Stimulated activated naive B cell treated with anti-CD40 and anti-IgM and Interleukin-4, amounts not matched to agents 10 μg/mL and 1 μg/mL and 100 μg/mL, for 72 hours (primary cell): ENCODE data around the gene DEPDC5.

Source experiments
- ATAC-seq, 2 donors: fragments of 150-1000 bp; cut with Tn5 transposase; replicated peaks; 2 replicates each; pipeline ENCODE4 v1.10.0; 2021; ENCODE audit warnings: moderate library complexity in 1 of 2
- DNase-seq: peaks from one replicate; pipeline ENCODE4 v3.0.0; 2021
- H3K27ac Mint-ChIP-seq: one replicate; pipeline ENCODE4 v1.8.0; 2022; ENCODE audit warnings: mild to moderate bottlenecking, mixed read lengths
- H3K27me3 Mint-ChIP-seq, 2 donors: one replicate each; pipeline ENCODE4 v1.8.0; 2022; ENCODE audit warnings: mixed read lengths in 2 of 2
- H3K36me3 Mint-ChIP-seq, 2 donors: one replicate each; pipeline ENCODE4 v1.8.0; 2022; ENCODE audit warnings: mixed read lengths in 2 of 2, mild to moderate bottlenecking in 1 of 2
- H3K4me1 Mint-ChIP-seq, 2 donors: one replicate each; pipeline ENCODE4 v1.8.0; 2022; ENCODE audit warnings: mixed read lengths in 2 of 2, mild to moderate bottlenecking in 1 of 2
- H3K4me3 Mint-ChIP-seq, 2 donors: one replicate each; pipeline ENCODE4 v1.8.0; 2022; ENCODE audit warnings: mild to moderate bottlenecking in 2 of 2, mixed read lengths in 2 of 2, moderate library complexity in 1 of 2
- H3K9me3 Mint-ChIP-seq, 2 donors: one replicate each; pipeline ENCODE4 v1.8.0; 2022; ENCODE audit warnings: mixed read lengths in 2 of 2, mild to moderate bottlenecking in 1 of 2

The DEPDC5 gene

DNA sequence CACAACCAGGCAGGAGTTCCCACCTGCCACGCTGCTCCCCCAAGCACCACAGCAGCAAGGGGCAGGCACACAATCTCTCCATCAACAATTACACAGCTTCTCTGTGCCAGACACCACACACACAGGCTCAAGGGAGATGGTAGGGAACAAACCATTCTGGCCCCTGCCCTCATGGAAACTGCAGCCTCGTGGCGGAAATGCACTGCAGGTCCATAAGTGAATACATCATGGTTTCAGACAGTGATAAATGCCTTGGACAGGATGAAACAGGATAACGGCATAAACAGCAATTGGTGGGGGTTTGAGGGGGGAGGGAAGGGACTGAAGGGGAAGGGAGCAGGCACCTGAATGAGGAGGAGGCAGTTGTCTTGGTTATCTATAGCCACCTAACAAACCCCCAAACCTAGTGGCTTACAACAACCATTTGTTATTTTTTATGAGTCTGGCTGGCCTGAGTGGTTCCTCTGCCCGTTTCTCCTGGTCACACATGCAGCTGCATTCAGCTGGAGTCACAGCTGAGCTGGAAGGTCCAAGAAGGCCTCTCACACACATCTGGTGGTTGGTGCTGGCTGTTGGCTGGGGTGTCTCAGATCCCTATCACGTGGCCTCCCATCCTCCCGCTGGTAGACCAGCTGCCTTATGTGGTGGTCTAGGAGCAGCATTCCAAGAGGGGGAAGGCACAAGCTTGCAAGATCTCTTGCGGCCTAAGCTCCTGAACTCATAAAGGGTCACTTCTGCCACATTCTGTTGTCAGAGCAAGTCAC is 175.5 kb downstream of the DEPDC5 start:
- DNase-seq (no peak), ATAC-seq (no peak)
- no peaks in the 10 kb centered on the region for H3K36me3 Mint-ChIP-seq
- no peak overlapping the region for H3K27ac Mint-ChIP-seq
- H3K9me3 Mint-ChIP-seq: no peaks in the 10 kb centered on the region
- H3K4me1 Mint-ChIP-seq: peaks cover 0 to 2% of the 10 kb centered on the region in 2 donors
- H3K4me3 Mint-ChIP-seq: no peak overlapping the region
- peaks cover 16 to 20% of the 10 kb centered on the region in 2 donors for H3K27me3 Mint-ChIP-seq

DNA sequence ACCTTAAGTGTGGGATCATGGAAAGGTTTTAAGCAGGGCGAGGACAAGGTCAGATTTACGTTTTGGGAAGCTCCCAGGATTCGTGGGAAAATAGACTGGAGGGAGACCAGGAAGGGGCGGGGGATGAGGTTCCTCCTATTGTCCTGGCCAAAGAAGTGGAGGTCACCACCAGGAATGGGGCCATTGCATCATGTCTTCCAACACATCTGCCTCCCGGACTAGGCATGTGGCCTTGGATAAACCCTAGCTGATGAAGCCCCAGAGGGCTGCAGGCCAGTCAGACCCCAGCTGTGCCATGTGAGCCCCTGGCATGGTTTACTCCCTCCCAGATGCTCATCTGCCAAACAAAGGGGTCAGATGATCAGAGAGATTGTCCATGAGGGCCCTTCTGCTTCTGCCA is 179.0 kb downstream of the DEPDC5 start:
- no peak overlapping the region for H3K27ac Mint-ChIP-seq
- peaks cover 5% of the 10 kb centered on the region in 2 donors for H3K27me3 Mint-ChIP-seq
- no peak for ATAC-seq

DNA sequence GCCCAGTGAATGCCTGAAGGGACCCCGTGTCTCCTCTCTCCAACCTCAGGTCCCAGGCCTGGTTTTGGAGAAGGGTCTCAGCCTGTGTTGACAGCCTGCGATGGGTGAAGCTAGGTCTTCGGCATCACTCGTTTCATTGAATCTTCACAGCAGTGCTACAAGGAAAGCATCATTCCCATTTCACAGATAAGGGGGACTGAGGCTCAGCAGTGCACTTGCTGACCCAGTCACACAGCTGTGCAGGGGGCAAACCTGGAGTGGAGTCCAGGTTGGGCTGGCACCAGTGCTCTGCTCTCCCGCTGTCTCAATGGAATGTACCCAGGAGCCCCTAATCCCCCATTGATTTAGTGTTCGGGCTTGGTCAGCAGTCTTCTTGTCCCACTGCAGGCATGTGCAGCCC is 179.6 kb downstream of the DEPDC5 start:
- Mint-ChIP-seq H3K4me3 (no peak overlapping the region), H3K4me1 (no peaks in the 10 kb centered on the region), H3K27ac (no peak overlapping the region), H3K36me3 (no peaks in the 10 kb centered on the region), H3K27me3 (peaks cover 5% of the 10 kb centered on the region in 2 donors), H3K9me3 (no peaks in the 10 kb centered on the region)
- DNase-seq: no peak
- ATAC-seq: no peak

More for the DNA sequence above, 179.0 kb downstream of the DEPDC5 start:
- no peaks in the 10 kb centered on the region for H3K9me3 Mint-ChIP-seq
- H3K4me3 Mint-ChIP-seq: no peak overlapping the region
- DNase-seq: no peak
- no peaks in the 10 kb centered on the region for H3K4me1 Mint-ChIP-seq
- no peaks in the 10 kb centered on the region for H3K36me3 Mint-ChIP-seq

DNA sequence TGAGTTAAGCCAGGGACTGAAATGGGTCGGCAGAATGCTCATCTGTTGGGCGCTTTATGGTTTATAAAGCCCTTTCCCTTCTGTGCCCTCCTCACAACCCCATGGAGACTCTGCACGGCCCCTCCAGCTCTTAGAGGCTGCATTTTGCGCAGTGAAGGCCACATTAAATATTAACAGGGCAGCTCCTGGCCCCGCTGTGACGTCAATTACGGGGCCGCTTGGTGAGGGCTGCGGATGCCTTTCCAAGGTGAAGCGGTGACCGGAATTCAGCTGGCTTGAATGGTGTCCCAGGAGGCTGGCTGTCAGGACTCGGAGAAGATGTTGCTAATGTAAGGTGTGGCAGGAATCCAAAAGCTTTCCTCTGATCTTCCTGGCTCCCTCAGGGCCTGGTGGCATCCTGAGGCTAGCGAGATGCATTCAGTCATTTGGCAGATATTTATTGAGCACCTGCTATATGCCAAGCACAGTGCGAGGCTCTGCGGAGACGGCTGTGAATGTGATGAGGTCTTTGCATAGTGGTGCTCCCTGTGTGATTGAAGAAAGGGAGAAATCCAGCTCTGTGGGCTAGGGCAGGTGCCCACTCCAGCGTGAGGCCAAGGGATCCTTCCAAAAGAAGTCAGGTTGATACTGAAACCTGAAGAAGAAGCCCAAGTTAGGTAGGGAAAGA is 180.1 kb downstream of the DEPDC5 start:
- Mint-ChIP-seq H3K4me1 (no peaks in the 10 kb centered on the region), H3K9me3 (no peaks in the 10 kb centered on the region), H3K27me3 (peaks cover 3% of the 10 kb centered on the region in 2 donors), H3K36me3 (no peaks in the 10 kb centered on the region), H3K4me3 (no peak overlapping the region), H3K27ac (no peak overlapping the region)
- DNase-seq: no peak
- no peak for ATAC-seq

DNA sequence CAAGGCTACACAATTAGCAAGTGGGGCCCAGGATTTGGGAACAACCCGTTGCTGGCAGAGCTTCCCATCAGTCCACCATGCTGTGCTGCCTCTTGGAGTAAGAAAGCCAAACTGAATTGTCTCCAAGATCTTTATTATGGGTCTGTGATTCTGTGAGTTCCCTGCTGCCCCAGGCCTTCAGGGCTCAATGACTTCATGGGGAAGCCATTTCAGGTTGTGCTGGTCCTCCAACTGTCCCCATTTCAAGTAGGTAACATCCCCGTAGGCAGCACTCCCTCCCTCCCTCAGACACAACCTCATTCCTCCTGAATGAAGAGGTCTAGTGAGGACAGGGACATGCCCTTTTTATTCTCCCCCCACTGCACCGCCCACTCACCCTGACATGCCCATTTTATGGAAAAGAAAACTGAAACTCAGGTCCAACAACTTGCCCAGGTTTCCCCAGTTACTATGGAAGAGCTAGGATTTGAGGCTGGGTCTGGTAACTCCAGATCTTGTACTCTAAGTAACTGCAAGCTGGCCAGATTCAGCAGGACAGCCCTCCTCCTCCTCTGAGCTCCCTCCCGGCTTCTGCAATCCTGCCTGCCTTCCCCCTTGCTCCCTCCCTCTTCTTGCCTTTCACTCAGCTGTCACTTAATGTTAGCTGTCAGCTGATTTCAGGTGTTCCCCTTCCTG is 182.3 kb downstream of the DEPDC5 start:
- H3K27me3 Mint-ChIP-seq: no peaks in the 10 kb centered on the region
- H3K9me3 Mint-ChIP-seq: no peaks in the 10 kb centered on the region
- H3K27ac Mint-ChIP-seq: no peak overlapping the region

DNA sequence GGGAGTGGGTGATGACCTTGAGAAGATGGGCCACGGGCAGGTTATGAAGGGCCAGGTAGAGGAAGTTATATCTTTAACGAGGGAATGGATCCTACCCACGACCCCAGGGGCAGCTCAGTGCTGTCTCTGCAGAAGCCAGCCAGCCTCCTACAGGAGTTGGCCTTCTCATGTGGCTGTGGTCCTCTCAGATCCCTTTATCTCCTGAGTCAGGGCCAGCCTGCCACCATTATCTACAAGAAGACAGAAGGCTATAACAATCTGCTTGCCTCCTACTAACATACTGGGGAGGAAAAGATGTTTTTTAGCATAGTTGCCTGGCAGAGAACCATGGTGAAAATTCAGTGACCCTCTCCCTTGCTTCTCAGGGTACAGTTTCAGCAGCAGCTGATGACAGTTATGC is 183.5 kb downstream of the DEPDC5 start:
- DNase-seq (no peak), ATAC-seq (no peak)
- Mint-ChIP-seq H3K4me3 (no peak overlapping the region), H3K36me3 (no peaks in the 10 kb centered on the region), H3K9me3 (no peaks in the 10 kb centered on the region), H3K27ac (no peak overlapping the region), H3K4me1 (peaks cover 0 to 4% of the 10 kb centered on the region in 2 donors), H3K27me3 (no peaks in the 10 kb centered on the region)

More for the DNA sequence above, 182.3 kb downstream of the DEPDC5 start:
- no peaks in the 10 kb centered on the region for H3K4me1 Mint-ChIP-seq
- H3K4me3 Mint-ChIP-seq: no peak overlapping the region
- no peaks in the 10 kb centered on the region for H3K36me3 Mint-ChIP-seq
- DNase-seq (no peak), ATAC-seq (no peak)

DNA sequence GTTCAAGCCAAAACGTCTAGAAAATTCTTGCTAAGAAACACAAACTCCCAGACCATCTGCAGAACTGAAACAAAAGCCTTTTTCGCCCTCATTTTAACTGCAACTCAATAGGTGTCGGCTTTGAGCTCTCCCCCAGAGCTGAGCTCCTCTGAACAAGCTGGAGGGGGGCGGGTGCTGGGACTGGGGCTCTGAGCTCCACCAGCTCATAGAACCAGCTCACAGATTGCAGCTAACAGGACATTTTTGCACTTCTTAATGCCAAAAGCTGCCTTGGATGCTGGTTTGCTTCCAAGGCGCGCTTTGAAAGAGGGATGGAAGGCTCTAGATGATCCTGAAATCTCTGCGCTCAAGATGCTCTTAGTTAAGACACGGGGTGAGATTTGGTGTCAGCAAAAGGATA is 184.5 kb downstream of the DEPDC5 start:
- ATAC-seq: no peak
- Mint-ChIP-seq H3K27ac (no peak overlapping the region), H3K4me3 (no peak overlapping the region), H3K36me3 (no peaks in the 10 kb centered on the region), H3K4me1 (peaks cover 3 to 13% of the 10 kb centered on the region in 2 donors), H3K27me3 (no peaks in the 10 kb centered on the region), H3K9me3 (no peaks in the 10 kb centered on the region)
- DNase-seq: no peak

DNA sequence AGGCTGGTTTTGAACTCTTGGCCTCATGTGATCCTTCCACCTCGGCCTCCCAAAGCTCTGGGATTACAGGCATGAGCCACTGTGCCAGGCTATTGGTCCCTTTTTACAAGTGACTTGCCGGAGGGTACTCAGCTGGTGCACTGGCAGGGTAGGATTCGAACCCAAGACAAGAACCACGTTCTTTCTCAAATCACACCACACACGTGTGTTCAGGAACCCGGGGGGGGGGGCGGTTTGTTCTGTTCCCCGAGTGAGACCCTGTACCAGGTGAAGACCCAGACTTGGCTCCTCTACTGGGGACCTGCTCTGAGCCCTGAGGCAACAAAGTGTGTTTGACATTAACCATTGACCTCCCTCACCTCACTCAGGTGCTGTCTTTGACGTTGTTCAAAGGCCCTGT is 186.7 kb downstream of the DEPDC5 start:
- DNase-seq (no peak), ATAC-seq (no peak)
- Mint-ChIP-seq H3K27ac (no peak overlapping the region), H3K9me3 (no peaks in the 10 kb centered on the region), H3K36me3 (no peaks in the 10 kb centered on the region), H3K27me3 (no peaks in the 10 kb centered on the region), H3K4me1 (peaks cover 7 to 23% of the 10 kb centered on the region in 2 donors), H3K4me3 (no peak overlapping the region)

DNA sequence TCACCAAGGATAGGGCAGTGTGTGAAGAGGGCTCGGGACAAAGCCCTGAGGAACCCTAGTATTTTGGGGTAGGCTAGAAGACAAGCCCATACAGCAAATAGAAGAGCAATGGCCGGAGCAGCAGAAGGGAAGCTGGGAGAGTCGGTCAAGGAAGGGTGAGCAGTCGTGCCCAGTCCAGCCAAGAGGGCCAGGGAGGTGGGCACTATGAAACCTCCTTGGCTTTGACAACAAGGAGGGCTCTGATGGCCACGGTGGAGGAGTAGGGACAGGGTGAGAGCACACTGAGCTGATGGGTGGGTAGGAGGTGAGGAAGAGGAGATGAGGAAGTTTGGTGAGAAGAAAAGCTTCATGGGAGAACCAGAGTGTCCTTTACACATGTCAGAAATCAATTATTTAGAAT is 188.3 kb downstream of the DEPDC5 start:
- ATAC-seq (no peak), DNase-seq (no peak)
- Mint-ChIP-seq H3K4me3 (no peak overlapping the region), H3K27me3 (no peaks in the 10 kb centered on the region), H3K27ac (peak overlapping the region; percentile 56), H3K4me1 (peaks cover 8 to 25% of the 10 kb centered on the region in 2 donors), H3K36me3 (no peaks in the 10 kb centered on the region), H3K9me3 (no peaks in the 10 kb centered on the region)

DNA sequence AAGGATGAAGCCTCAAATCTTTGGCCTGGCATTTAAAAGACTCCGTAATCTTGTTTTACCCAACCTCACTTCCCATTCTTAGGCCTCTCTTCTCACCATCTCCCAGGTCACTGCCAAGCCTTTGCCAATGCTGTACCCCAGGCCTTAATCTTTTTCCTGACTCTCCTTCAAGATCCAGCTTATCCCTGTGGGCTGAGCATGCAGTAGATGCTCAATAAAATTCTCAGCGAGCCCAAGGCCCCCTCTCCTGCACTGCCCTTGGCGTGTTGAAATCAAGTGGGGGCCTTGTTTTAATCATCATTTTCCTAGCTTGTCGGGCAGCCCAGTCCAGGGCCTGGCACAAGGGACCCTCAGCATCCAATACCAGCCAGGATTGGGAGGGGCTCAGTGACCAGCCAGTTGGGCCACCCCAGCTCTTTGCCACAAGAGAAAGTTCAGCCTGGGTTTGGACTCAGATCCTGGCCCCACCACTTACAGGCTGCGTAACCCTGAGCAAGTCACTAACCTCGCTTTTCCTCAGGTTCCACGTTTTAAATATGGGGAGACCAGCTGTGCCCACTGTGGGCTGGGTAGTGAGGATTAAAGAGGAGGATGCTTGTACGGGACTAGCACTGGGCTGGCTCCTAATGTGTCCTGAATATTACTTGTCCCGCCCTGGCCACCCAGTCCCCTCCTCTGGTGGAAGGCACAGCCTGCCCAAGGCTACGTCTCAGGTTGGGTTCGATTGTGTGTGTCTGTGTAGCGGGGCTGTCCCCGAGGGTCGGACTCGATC is 189.6 kb downstream of the DEPDC5 start:
- H3K36me3 Mint-ChIP-seq: peaks cover 3 to 8% of the 10 kb centered on the region in 2 donors
- H3K4me3 Mint-ChIP-seq: no peak overlapping the region
- no peak for DNase-seq
- no peaks in the 10 kb centered on the region for H3K9me3 Mint-ChIP-seq
- peak overlapping the region; percentile 93 for H3K27ac Mint-ChIP-seq
- H3K27me3 Mint-ChIP-seq: no peaks in the 10 kb centered on the region
- peaks cover 12 to 30% of the 10 kb centered on the region in 2 donors for H3K4me1 Mint-ChIP-seq
- no peak for ATAC-seq

DNA sequence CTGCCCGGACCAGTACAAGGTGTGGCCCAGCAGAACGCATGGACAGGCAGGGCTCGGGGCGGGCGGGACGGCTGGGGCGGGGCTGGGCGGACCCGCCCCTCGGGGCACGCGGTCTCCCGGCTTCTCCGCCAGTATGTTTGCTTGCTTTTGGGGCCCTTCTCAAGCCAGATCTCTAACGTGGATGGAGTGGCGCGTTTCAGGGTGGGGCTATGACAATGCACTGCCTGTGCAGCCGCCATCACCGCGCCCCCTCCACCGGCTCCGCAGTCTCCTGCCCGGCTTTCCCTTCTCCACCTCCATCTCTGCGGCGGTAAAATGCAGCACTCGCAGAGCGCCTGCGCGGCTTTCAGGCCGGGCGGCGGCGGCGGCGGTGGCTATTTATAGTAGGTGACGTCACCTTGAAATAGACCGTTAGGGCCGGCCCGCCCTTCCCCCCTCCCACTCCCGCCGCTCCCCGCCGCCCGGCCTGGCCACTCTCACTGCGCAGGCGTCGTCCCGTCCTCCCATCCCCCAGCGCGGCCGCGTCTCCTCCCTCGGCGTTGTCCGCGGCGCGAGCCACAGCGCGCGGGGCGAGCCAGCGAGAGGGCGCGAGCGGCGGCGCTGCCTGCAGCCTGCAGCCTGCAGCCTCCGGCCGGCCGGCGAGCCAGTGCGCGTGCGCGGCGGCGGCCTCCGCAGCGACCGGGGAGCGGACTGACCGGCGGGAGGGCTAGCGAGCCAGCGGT is 190.3 kb downstream of the DEPDC5 start, which contains the start of gene YWHAH:
Gene YWHAH (plus strand): TSS at position 558 of the 722 bp plus-strand sequence. CDS start 199 bp downstream, outside the sequence.
- Mint-ChIP-seq H3K4me1 (peaks cover 12 to 30% of the 10 kb centered on the region in 2 donors), H3K36me3 (peaks cover 3 to 8% of the 10 kb centered on the region in 2 donors)
- peak; percentile 76 to 81 for ATAC-seq

DNA sequence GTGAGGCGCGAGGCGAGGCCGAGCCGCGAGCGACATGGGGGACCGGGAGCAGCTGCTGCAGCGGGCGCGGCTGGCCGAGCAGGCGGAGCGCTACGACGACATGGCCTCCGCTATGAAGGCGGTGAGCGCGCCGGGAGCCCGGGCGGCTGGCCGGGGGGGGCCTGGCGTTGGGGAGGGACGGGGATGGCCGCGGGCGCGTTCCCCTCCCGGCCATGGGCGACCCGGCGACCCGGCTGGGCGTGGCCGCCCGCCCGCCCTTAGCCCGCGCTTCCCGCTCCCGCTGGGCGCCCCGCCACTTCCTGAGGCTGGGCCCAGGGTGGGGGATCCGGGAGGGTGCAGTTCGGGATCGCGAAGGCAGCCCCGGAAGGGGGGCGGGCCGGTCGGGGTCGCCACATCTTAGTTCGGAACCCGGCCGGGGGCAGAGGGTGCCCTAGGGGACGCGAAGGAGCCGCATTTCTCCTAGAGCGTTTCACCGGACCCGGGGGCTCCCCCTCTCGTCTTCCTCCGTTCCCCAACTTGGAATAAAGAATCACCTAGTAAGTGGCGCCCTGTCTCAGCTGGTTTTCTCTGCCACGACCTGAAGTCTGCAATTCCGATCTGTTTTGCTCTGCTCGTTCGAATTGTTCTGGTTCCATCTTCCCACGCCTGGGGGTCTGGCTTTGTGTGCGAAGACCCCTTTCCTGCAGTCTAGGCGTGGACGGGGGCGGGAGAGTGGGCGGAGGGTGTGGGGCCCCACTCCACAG is 191.1 kb downstream of the DEPDC5 start:
- no peak for DNase-seq
- no peaks in the 10 kb centered on the region for H3K27me3 Mint-ChIP-seq
- peaks cover 3 to 8% of the 10 kb centered on the region in 2 donors for H3K36me3 Mint-ChIP-seq
- H3K4me1 Mint-ChIP-seq: peaks cover 12 to 30% of the 10 kb centered on the region in 2 donors
- no peaks in the 10 kb centered on the region for H3K9me3 Mint-ChIP-seq
- H3K4me3 Mint-ChIP-seq: no peak overlapping the region
- H3K27ac Mint-ChIP-seq: no peak overlapping the region
- ATAC-seq: peak; percentile 26 to 29

More for the DNA sequence above, 190.3 kb downstream of the DEPDC5 start, which contains the start of gene YWHAH:
- Mint-ChIP-seq H3K4me3 (no peak within 1 kb of the TSS), H3K9me3 (no peaks in the 10 kb centered on the region), H3K27me3 (no peaks in the 10 kb centered on the region), H3K27ac (peak within 1 kb of the TSS; percentile 96)
- DNase-seq: peak; percentile 90

DNA sequence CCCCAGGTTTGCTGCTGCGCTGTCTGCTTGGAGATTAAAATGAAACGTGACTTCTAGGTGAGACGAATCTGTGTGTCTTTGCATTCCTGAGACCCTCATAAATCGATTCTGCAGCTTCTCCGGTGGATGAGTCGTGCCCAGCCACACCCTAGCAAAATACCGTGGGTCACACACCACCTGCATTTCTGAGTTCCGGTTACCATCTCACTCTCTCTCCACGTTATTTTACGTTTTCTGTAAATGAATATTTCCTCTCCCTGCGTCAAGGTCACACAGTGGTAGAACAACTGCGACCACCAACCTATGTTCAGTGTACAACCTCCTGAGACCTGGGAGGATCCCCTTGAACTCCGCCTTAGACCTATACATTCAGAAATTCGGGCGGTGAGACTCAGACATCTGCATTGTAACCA is 191.6 kb downstream of the DEPDC5 start:
- Mint-ChIP-seq H3K4me1 (peaks cover 14 to 30% of the 10 kb centered on the region in 2 donors), H3K27ac (no peak overlapping the region), H3K27me3 (no peaks in the 10 kb centered on the region), H3K9me3 (no peaks in the 10 kb centered on the region), H3K4me3 (no peak overlapping the region), H3K36me3 (peaks cover 6 to 11% of the 10 kb centered on the region in 2 donors)
- ATAC-seq (no peak), DNase-seq (no peak)
